Measurements from ENCODE around the gene CSF3.
"Not testable (repeated sequence)": the region's sequence is repeated elsewhere in the genome, so short reads cannot be mapped to it uniquely, and the experiment has no call there.

The CSF3 gene

GRCh38 chr17:40010946-40011500, 4.2 kb upstream of the CSF3 start:
- not testable (repeated sequence) for H3K9me3 Mint-ChIP-seq; H3K4me1 Mint-ChIP-seq; ATAC-seq (ENCODE audit: low read depth); DNase-seq (ENCODE audit: low spot score in 2 of 2); H3K36me3 Mint-ChIP-seq; H3K27ac Mint-ChIP-seq; H3K4me3 Mint-ChIP-seq; H3K27me3 Mint-ChIP-seq

DNA sequence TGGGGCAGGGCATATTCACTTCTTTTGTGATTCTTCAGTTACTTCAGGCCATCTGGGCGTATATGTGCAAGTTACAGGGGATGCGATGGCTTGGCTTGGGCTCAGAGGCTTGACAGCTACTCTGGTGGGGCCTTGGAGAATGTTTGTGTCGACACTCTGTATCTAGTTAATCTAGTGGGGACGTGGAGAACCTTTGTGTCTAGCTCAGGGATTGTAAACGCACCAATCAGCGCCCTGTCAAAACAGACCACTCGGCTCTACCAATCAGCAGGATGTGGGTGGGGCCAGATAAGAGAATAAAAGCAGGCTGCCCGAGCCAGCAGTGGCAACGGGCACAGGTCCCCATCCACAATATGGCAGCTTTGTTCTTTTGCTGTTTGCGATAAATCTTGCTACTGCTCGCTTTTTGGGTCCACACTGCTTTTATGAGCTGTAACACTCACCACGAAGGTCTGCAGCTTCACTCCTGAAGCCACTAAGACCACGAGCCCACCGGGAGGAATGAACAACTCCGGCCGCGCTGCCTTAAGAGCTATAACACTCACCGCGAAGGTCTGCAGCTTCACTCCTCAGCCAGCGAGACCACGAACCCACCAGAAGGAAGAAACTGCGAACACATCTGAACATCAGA, 3.1 kb upstream of the CSF3 start:
- not testable (repeated sequence) for H3K27me3 Mint-ChIP-seq; H3K4me1 Mint-ChIP-seq; H3K9me3 Mint-ChIP-seq; H3K27ac Mint-ChIP-seq; H3K4me3 Mint-ChIP-seq; DNase-seq (ENCODE audit: low spot score in 2 of 2); H3K36me3 Mint-ChIP-seq; ATAC-seq (ENCODE audit: low read depth)

DNA sequence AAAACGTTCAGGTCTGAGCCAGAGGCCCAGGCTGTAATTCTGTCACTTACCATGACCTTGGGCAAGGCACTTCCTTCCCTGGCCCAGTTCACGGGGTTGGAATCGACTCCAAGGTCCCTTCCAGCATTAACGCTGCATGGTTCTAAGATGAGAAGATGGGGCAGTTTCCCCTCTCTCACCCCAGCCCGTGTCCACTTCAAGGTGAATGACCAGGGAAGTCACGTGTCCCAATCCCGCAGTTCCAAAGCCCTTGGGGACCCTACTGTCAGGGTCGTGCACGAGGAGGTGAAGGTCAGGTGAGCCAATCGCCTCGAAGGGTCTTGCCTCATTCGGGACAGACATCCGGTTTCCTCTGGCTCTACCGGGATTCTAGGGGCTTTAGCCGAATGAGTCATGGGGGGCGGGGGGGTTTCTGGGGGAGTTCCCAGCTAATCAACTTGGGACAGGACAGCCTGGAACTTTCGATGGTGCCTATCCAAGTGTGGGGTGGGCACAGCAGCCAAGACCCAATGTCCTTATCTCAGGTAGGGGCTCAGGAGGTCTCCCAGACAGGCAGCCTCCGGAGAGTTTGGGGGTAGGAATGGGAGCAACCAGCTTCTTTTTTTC, 762 bp upstream of the CSF3 start:
- H3K9me3 Mint-ChIP-seq, result no peaks in the 10 kb centered on the region

GRCh38 chr17:40015998-40016985, 1.1 kb downstream of the CSF3 start:
- H3K4me3 Mint-ChIP-seq, result no peak overlapping the region
- DNase-seq (ENCODE audit: low spot score in 2 of 2) (no peak), ATAC-seq (ENCODE audit: low read depth) (no peak)
- no peak overlapping the region for H3K27ac Mint-ChIP-seq
- peaks cover 2% of the 10 kb centered on the region for H3K27me3 Mint-ChIP-seq
- H3K9me3 Mint-ChIP-seq, result no peaks in the 10 kb centered on the region
- peaks cover 2% of the 10 kb centered on the region for H3K4me1 Mint-ChIP-seq
- peaks cover 11% of the 10 kb centered on the region for H3K36me3 Mint-ChIP-seq

More for the DNA sequence above, 762 bp upstream of the CSF3 start:
- DNase-seq (ENCODE audit: low spot score in 2 of 2) (no peak), ATAC-seq (ENCODE audit: low read depth) (no peak)
- H3K27me3 Mint-ChIP-seq, result peaks cover 2% of the 10 kb centered on the region
- H3K27ac Mint-ChIP-seq, result no peak overlapping the region
- H3K36me3 Mint-ChIP-seq, result peaks cover 2% of the 10 kb centered on the region
- no peak overlapping the region for H3K4me3 Mint-ChIP-seq
- no peaks in the 10 kb centered on the region for H3K4me1 Mint-ChIP-seq

DNA sequence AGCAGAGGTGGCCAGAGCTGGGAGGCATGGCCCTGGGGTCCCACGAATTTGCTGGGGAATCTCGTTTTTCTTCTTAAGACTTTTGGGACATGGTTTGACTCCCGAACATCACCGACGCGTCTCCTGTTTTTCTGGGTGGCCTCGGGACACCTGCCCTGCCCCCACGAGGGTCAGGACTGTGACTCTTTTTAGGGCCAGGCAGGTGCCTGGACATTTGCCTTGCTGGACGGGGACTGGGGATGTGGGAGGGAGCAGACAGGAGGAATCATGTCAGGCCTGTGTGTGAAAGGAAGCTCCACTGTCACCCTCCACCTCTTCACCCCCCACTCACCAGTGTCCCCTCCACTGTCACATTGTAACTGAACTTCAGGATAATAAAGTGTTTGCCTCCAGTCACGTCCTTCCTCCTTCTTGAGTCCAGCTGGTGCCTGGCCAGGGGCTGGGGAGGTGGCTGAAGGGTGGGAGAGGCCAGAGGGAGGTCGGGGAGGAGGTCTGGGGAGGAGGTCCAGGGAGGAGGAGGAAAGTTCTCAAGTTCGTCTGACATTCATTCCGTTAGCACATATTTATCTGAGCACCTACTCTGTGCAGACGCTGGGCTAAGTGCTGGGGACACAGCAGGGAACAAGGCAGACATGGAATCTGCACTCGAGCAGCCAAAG, 2.3 kb downstream of the CSF3 start:
- H3K36me3 Mint-ChIP-seq, result peaks cover 14% of the 10 kb centered on the region
- DNase-seq (ENCODE audit: low spot score in 2 of 2), result no peak
- H3K27me3 Mint-ChIP-seq, result no peaks in the 10 kb centered on the region
- no peak overlapping the region for H3K27ac Mint-ChIP-seq
- peaks cover 2% of the 10 kb centered on the region for H3K4me1 Mint-ChIP-seq
- H3K9me3 Mint-ChIP-seq, result no peaks in the 10 kb centered on the region
- no peak overlapping the region for H3K4me3 Mint-ChIP-seq
- ATAC-seq (ENCODE audit: low read depth), result no peak

- ATAC-seq (ENCODE audit: low read depth), result no peak
- Mint-ChIP-seq H3K4me1 (peaks cover 2% of the 10 kb centered on the region), H3K4me3 (no peak overlapping the region), H3K27ac (no peak overlapping the region), H3K36me3 (peaks cover 14% of the 10 kb centered on the region), H3K27me3 (no peaks in the 10 kb centered on the region), H3K9me3 (no peaks in the 10 kb centered on the region)
- no peak for DNase-seq (ENCODE audit: low spot score in 2 of 2)
These were observed 3.2 kb downstream of the CSF3 start for GRCh38 chr17:40018211-40019121.

DNA sequence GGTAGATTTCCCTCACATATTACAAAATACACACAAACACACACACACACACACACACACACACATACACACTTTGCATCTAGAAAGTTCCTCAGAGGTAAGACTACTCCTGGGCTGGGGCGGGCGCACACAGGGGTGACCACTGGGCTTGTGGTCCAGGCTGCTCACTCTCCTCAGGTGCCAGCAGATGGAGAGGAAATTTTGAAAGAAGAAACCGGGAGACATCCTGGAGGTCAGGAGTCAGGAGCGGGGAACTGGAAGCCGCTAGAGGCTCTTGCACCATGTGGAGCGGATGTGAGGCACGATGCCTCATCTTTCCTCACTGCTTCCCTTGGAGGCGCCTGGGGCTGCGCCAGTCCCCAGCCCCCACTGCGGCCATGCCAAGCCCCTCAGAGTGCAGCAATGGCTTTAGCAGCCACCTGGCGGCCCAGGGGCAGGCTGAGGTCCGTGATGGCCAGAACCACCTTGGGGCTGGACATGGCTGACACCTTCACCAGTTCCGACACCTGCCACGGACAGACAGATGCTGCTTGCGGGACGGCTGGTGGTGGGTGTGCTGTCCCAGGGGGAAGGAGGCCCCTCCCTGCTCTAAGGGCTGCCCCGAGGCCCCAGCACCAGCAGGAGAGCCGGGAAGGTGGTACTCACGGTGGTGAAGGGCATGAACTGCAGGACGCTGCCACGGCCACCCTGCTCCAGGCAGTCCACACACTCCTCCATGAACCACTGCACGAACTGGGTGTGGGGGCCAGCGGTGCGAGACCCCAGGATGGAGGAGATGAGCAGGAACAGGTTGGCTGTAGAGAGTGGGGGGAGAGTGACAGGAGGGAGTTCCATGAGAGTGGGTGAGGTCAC, 4.1 kb downstream of the CSF3 start:
- no peak overlapping the region for H3K27ac Mint-ChIP-seq
- H3K9me3 Mint-ChIP-seq, result no peaks in the 10 kb centered on the region
- peaks cover 14% of the 10 kb centered on the region for H3K36me3 Mint-ChIP-seq
- DNase-seq (ENCODE audit: low spot score in 2 of 2) (no peak), ATAC-seq (ENCODE audit: low read depth) (no peak)
- H3K27me3 Mint-ChIP-seq, result no peaks in the 10 kb centered on the region
- peaks cover 2% of the 10 kb centered on the region for H3K4me1 Mint-ChIP-seq
- no peak overlapping the region for H3K4me3 Mint-ChIP-seq

GRCh38 chr17:40020146-40020545, 4.9 kb downstream of the CSF3 start:
- DNase-seq (ENCODE audit: low spot score in 2 of 2) (no peak), ATAC-seq (ENCODE audit: low read depth) (no peak)
- Mint-ChIP-seq H3K27me3 (no peaks in the 10 kb centered on the region), H3K36me3 (peaks cover 17% of the 10 kb centered on the region), H3K9me3 (no peaks in the 10 kb centered on the region), H3K4me1 (peaks cover 2% of the 10 kb centered on the region), H3K4me3 (no peak overlapping the region), H3K27ac (no peak overlapping the region)

DNA sequence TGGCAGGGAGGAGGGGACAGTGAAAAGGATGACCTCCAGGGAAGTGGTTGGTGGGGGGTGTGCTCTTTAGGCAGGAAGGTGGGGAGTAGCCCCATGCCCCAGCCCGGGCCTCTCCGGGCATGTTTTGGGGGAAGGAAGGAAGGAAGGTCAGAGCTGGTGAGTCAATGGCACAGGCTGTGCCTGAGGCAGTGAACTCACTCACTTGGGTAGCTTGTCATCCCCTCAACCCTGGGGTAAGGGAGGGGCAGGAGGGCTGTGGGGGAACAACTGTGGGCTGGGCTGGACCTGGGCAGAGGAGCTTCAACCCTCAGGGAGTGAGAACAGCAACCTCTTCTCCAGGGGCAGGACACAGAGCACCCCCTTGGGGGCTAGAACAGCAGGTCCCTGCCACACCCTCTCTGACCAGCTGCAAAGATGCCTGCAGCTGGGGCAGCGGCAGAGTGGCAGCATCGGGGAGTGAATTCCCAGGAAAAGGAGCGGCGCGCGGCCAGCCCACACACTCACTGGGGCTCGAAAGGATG, 6.3 kb downstream of the CSF3 start:
- Mint-ChIP-seq H3K4me3 (no peak overlapping the region), H3K4me1 (peaks cover 2% of the 10 kb centered on the region), H3K9me3 (no peaks in the 10 kb centered on the region), H3K27ac (no peak overlapping the region), H3K36me3 (peaks cover 27% of the 10 kb centered on the region), H3K27me3 (no peaks in the 10 kb centered on the region)
- no peak for ATAC-seq (ENCODE audit: low read depth)
- no peak for DNase-seq (ENCODE audit: low spot score in 2 of 2)

- Mint-ChIP-seq H3K9me3 (no peaks in the 10 kb centered on the region), H3K4me1 (peaks cover 6% of the 10 kb centered on the region), H3K27me3 (no peaks in the 10 kb centered on the region), H3K36me3 (peaks cover 27% of the 10 kb centered on the region), H3K4me3 (no peak overlapping the region), H3K27ac (no peak overlapping the region)
- no peak for ATAC-seq (ENCODE audit: low read depth)
- no peak for DNase-seq (ENCODE audit: low spot score in 2 of 2)
These were observed 7.3 kb downstream of the CSF3 start for GRCh38 chr17:40022497-40022896.

DNA sequence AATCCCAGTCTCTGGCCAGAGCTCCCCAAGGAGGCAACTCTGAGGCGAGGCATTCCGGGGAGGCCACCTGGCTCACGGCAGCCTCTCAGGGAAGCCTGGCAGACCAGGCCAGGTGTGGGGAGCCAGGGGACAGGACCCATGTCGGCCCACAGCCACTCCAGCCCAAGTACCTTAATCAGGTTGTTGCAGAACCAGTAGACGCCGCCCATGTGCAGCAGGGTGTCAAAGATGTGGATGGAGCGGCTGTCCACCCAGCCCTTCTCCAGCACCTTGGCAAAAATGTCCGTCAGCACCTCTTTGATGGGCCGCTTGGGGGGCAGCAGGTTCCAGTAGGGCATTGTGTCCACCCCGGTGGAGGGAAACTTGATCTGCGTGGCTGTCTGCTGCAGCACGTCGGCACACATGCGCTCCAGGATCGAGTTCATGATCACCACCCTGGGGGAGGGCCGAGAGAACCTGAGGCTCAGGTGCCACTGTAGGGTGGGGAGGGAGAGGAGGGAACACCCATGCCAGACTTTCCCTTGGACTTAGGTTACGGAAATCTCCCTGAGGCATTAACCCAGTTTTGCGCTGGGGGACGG, 7.8 kb downstream of the CSF3 start:
- Mint-ChIP-seq H3K36me3 (peaks cover 27% of the 10 kb centered on the region), H3K4me1 (peaks cover 6% of the 10 kb centered on the region), H3K27me3 (no peaks in the 10 kb centered on the region), H3K4me3 (no peak overlapping the region), H3K27ac (no peak overlapping the region), H3K9me3 (no peaks in the 10 kb centered on the region)
- ATAC-seq (ENCODE audit: low read depth) (no peak), DNase-seq (ENCODE audit: low spot score in 2 of 2) (no peak)
